Stimulated activated CD8-positive, alpha-beta memory T cell treated with anti-CD3 and anti-CD28 coated beads, Interleukin-15, amount 100 ng/mL, for 1 hour (primary cell): ENCODE data around the gene RASIP1.
"Not testable (repeated sequence)": the region's sequence is repeated elsewhere in the genome, so short reads cannot be mapped to it uniquely, and the experiment has no call there.

Experiments used
- DNase-seq: peaks from one replicate; pipeline ENCODE4 v3.0.0-alpha.2; 2020; ENCODE audit warnings: low read depth

RASIP1 gene

GRCh38 chr19:48705431-48705830, 35.0 kb downstream of the RASIP1 start:
- no peak for DNase-seq

DNA sequence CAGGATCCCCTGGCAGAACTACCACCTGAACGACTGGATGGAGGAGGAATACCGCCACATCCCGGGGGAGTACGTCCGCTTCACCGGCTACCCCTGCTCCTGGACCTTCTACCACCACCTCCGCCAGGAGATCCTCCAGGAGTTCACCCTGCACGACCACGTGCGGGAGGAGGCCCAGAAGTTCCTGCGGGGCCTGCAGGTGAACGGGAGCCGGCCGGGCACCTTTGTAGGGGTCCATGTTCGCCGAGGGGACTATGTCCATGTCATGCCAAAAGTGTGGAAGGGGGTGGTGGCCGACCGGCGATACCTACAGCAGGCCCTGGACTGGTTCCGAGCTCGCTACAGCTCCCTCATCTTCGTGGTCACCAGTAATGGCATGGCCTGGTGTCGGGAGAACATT, 37.1 kb downstream of the RASIP1 start:
- DNase-seq: no peak

- DNase-seq: no peak
Measured at GRCh38 chr19:48702701-48703100, 37.7 kb downstream of the RASIP1 start.

DNA sequence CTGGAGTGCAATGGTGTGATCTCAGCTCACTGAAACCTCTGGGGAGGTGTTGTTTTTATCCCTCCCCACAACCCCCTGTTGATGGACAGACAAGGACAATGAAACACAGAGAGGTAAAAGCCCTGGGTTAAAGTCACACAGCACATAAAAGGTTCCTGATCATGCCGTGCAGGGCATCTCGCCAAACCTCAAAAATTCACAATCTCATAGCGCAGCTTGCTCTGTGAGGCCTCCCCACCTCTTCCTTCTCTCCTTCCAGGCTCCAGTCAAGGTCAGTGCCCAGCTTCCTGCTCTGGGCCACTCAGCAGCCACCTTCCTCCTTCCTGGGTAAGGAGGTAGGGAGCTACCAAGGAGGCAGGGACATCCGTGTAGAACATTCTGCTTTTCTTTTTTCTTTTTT, 42.4 kb downstream of the RASIP1 start:
- no peak for DNase-seq

- no peak for DNase-seq
Measured at GRCh38 chr19:48696353-48697010, 43.9 kb downstream of the RASIP1 start.

GRCh38 chr19:48695743-48696352, 44.6 kb downstream of the RASIP1 start, which contains the start of gene FUT2:
TSS of gene FUT2 (plus strand) at chr19:48695971. CDS start at chr19:48702957, 6,986 bp downstream.
- DNase-seq: no peak

- not testable (repeated sequence) for DNase-seq
Measured at GRCh38 chr19:48693629-48694028, 46.8 kb downstream of the RASIP1 start.

DNA sequence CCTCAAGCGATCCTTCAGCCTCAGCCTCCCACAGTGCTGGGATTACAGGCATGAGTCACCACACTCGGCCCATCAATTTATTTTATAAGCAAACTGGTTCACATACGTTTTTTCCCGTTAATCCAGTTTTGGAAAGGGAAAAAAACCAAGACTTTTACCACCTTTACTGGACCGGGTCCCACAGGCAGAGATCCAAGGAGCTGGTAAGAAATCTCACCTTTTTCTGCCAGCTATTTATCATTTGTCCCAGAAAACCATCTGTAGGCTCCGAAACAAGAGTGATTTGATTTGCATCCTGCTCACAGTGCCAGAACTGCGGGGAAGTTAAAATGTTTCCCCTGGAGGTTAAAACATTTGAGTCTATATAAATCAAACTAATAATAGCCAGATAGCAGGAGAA, 51.0 kb downstream of the RASIP1 start:
- no peak for DNase-seq

DNA sequence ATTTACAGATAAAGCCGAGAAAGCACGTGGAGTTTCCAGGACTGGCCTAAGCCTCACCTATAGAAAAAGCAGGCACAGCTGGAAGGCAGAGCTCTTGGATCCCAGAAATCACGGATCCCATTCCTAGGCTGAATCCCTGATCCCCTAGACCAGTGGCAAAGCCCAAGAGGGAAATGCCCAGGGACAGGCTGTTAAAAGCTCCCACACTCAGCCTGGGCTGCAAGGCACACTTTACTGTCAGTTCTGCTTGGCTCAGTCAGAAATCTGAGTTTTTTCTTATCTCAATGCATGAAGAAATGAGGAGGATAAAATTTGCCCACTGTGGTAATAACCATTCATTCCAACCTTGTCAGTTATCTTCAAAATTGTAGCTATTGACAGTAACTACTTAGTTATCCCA, 52.6 kb downstream of the RASIP1 start:
- no peak for DNase-seq

DNA sequence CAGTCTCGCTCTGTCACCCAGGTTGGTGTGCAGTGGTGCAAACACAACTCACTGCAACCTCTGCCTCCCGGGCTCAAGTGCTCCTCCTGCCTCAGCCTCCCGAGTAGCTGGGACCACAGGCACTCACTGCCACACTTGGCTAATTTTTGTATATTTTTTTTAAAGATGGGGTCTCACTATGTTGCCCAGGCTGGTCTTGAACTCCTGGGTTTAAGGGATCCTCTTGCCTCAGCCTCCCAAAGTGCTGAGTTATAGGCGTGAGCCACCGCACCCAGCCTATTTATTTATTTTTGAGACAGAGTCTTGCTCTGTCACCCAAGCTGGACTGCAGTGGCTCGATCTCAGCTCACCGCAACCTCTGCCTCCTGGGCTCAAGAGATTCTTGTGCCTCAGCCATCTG, 53.8 kb downstream of the RASIP1 start:
- not testable (repeated sequence) for DNase-seq

DNA sequence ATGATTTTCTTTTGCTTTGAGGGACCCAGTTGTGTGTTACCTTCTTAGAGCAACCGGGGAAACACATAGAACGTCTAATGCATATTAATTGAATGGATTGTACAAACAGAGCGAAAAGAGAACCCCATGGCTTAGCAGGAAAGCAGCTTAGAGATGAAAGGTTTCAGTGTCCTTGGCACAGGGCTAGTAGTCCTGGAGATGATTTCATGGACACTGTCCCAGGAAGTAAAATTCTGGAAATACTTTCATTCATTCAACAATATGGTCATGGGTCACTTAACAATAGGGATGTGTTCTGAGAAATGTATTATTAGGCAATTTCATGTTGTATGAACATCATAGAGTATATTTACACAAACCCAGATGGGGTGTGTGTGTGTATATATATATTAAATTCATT, 54.3 kb downstream of the RASIP1 start:
- DNase-seq: no peak

DNA sequence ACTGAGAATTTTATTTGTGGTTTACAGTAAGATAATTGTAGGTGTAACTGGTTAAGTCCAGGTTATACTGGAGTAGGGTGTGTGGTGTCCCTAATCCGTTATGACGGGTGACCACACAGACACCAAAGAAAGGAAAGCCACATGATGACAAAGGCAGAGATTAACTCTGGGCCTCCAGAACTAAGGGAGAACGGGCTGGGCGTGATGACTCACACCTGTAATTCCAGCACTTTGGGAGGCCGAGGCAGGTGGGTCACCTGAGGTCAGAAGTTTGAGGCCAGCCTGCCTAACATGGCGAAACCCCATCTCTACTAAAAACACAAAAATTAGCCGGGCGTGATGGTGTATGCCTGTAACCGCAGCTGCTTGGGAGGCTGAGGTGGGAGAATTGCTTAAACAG, 54.8 kb downstream of the RASIP1 start:
- no peak for DNase-seq

DNA sequence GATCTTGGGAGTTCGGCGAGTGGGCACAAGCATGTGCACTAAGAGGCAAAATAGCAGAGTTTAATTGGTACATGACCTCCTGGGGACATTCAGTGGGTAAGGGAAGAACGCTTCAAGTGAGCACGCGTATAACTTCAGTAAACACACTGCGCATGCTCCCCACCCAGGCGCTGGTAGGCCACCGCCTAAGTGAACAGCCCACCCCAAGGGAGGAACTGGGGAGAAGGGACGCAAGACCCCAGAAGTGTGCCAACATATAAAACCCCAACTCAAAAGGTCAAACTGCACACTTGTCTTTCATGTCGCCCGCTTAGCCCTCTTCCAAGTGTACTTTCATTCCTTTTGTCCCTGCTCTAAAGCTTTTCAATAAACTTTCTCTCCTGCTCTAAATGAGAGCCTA, 57.1 kb downstream of the RASIP1 start:
- no peak for DNase-seq

DNA sequence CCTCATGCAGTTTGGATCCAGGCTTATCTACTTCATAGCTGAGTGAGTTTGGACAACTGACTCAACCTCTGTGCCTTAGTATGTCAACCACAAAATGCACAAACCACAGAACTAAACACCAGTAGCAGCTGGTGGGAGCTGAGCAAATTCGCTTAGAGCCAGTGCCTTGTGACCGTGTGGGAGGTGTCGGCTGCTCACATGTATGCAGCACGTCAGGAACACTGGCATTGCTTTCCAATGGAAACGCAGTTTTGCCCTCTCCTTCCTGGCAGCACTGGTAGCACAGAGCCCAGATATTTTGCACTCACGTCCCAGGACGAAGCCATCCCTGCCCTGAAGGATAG, 59.3 kb downstream of the RASIP1 start:
- DNase-seq: no peak

DNA sequence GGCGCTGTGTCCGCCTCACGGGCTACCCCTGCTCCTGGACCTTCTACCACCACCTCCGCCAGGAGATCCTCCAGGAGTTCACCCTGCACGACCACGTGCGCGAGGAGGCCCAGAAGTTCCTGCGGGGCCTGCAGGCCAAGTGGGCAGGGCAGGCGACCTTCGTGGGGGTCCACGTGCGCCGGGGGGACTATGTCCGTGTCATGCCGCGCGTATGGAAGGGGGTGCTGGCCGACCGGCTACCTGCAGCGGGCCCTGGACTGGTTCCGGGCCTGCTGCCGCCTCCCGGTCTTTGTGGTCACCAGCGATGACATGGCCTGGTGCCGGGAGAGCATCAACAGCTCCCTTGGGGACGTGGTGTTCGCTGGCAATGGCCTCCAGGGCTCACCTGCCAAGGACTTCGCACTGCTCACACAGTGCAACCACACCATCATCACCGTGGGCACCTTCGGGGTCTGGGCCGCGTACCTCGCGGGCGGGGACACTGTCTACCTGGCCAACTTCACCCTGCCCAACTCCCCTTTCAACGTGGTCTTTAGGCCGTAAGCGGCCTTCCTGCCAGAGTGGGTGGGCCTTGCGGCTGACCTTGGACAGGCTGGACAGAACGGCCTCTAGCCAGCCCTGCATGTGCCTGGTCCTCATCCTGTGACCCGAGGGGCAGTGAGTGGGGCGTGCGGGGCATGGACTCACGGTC, 59.8 kb downstream of the RASIP1 start:
- no peak for DNase-seq

GRCh38 chr19:48680006-48680405, 60.4 kb downstream of the RASIP1 start:
- DNase-seq: not testable (repeated sequence)

- DNase-seq: no peak
Measured at GRCh38 chr19:48678201-48678600, 62.2 kb downstream of the RASIP1 start.

DNA sequence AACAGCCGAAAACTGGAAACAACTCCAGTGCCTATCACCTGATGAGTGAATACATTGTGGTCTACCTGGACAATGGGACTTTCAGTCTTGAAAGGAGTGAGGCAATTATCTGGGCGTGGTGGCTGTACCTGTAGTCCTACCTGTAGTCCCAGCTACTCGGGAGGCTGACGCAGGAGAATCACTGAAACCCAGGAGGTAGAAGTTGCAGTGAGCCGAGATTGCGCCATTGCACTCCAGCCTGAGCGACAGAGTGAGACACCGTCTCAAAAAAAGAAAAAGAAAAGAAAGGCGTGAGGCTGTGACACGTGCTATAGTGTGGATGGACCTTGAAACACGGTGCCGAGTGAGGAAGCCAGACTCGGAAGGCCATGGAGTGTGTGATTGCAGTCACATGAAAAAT, 63.5 kb downstream of the RASIP1 start:
- DNase-seq: no peak

GRCh38 chr19:48676487-48676886, 63.9 kb downstream of the RASIP1 start:
- no peak for DNase-seq

DNA sequence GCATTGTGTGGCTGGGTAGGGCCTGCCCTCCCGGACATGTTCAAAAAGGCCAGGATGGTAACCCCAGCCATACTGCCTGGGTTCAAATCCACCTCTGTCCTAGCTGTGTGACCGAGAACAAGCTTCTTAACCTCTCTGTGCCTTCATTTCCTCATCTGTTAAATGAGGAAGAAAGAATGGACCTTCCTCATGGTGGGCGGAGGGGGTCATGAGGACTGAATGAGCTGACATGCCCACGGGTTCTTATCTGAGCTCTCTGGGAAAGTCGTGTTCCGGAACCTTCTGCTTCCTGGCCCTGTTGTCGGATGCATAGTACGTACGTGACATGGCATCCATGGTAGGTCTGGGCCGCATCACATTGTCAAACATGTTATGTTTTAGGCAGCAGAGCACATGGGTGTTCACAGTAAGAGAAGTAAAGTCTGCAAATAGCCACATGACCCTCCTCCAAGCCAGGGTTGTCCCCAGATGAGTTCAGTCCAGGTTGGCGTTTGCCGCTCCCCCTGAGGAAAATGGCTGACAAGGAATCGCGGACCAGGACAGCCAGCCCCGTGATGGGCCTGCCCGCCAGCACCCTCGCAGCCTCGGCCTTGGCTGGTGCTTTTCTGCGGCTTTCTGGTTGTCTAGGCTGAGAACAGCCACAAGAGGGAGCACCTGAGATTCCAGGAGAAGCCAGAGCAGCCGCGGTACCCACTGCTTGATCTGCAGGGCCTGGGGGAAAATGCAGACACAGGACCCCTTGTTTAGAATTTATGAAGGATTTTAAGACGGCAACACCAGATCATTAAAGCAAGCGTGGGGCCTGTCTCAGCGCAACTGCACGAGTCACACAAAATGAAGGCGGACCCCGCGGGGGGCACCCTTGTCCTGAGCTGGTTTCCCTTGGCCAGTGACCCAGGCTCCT, 65.2 kb downstream of the RASIP1 start:
- peak; percentile 54 for DNase-seq

DNA sequence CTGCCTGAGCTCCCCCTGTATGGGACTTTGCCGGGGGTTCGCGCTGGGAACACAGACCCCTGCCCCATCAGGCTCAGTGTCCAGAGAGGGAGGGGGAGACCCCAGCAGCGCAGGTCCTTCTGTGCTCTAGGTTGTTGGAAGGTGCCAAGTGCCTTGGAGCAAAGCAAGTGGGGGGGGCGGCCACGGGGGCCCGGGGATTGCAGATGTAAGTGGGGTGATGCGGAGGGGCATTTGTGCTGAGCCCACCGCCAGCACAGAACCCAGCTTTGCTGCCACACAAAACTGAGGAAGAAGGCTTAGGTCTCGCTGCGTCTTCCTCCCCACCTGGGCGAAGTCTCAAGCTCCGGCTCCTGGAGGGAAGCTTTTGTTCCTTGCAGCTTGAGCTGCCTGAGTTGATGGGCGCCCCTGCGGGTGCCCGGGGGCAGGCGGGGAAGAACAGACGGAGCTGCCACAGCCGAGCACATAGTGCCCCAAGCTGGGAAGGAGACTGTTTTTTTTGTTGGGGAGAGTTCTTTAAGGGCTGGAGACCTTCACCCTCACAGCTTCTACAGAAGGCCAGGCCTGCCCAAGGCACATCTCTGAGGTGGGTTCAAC, 66.1 kb downstream of the RASIP1 start:
- DNase-seq: no peak
